HG03378 (cell line): ENCODE measurements around the gene C19orf53.
A peak's percentile ranks its signal among the peaks of the same experiment; 100 is the strongest.
"Not testable (repeated sequence)": the region's sequence is repeated elsewhere in the genome, so short reads cannot be mapped to it uniquely, and the experiment has no call there.

Experiments
- ATAC-seq: cut with Tn5 transposase; IDR thresholded peaks from one replicate; pipeline ENCODE4 v1.9.1; 2021; ENCODE audit warnings: mild to moderate bottlenecking, moderate library complexity; ENCODE audit not compliant: unreplicated experiment

Gene C19orf53

DNA sequence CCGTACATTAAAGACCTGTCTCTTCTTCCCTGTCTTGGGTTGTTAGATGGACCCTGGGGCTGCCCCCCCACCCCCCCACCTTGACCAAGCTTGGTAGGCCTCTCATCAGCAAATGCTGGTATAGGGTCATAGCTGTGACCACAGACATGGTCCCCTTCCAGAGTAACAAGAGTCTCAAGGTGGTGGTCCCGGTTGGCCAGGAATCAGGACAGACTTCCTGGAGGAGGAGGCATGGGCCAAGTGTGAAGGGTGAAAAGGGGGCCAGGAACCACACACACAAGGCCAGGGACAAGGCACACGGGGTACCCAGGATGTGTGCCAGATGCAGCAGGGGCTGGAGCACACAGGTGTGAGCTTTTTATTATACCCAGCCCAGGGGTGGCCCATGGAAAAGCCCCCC is 11.0 kb upstream of the C19orf53 start:
- no peak for ATAC-seq

DNA sequence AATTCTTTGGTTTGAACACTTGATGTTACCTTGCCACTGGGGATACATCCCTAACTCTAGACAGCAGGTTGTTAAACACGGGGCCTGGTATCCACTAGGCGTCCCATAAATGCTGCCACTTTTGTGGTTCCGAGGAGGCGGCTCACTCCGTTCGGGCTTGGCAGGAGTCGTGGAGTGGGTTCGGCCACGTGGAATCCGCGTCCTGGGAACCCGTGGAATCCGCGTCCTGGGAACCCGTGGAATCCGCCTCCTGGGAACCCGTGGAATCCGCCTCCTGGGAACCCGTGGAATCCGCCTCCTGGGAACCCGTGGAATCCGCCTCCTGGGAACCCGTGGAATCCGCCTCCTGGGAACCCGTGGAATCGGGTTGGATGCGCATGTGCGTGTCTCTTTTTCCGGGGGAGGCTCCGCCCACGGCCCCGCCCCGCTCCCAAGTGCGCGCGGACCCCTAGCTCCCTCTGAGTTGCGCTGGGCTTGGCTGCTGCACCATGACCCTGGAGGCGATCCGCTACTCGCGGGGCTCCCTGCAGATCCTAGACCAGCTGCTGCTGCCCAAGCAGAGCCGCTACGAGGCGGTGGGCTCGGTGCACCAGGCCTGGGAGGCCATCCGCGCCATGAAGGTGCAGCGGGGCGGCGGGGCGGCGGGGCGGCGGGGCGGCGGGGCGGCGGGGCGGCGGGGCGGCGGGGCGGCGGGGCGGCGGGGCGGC is 10.0 kb upstream of the C19orf53 start, which contains the start of gene MRI1:
Gene MRI1 (plus strand): TSS at position 422 of the 707 bp plus-strand sequence. CDS start 67 bp downstream, at position 489.
- ATAC-seq = no peak

DNA sequence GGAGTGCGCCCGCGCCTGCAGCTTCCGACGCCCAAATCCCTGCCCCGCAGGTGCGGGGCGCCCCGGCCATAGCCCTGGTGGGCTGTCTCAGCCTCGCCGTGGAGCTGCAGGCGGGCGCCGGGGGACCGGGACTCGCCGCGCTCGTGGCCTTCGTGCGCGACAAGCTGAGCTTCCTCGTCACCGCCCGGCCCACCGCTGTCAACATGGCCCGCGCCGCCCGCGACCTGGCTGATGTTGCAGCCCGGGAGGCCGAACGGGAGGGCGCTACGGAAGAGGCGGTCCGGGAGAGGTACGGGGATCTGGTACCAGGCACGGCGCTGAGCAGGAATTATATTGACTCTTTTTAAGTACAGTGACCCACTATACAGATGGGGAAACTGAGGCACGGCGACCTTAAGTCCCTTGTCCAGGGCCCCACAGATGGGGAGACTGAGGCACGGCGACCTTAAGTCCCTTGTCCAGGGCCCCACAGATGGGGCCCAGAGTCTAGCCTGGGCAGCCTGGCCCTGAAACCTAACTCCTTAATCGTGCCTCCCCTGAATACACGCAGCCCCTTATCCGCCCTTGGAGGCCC is 9.3 kb upstream of the C19orf53 start:
- ATAC-seq = no peak

DNA sequence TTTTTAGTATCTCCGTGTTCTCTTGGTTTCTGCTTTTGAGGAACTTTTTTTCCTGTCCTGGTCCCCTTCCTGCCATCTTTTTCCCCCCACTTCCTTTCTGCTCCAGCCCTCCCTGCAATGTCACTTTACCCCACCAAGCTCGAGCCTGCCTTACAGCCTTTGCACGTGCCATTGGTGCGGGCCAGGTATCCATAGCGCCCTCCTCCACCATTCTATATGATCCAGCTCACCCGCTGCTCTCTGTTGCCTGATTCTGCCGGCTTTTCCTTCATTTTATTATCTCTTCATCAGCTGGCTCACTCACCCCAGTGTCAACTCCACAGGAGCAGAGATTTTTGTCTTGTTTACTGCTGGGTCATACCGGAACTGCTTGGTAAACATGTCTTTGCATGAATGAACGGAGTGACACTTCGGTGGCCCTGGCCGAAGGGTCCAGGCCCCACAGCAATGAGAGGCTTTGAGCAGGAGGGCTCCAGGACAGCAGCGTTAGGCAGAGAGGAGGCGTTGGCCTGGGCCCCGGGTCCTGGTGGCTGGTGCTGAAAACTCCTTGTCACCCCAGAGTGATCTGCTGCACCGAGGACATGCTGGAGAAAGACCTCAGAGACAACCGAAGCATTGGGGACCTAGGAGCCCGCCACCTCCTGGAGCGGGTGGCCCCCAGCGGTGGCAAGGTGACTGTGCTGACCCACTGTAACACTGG is 8.7 kb upstream of the C19orf53 start:
- no peak for ATAC-seq

DNA sequence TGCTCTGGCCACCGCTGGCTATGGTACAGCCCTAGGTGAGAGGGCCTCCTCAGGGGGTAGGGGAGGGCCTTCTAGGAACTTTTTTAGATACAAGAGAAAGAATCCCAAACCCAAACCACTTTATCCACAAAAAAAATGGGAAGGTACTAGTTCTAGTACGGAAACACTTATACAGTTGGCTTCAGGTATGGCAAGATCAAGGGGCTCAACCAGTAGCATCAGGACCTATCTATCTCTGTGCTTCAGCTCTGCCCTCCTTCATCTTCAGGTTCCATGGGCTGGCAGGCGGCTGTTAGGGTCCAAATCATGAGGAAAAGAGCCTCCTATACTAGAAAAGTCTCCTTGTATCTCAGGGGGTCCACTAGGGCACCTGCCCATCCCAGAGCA is 8.2 kb upstream of the C19orf53 start:
- no peak for ATAC-seq

DNA sequence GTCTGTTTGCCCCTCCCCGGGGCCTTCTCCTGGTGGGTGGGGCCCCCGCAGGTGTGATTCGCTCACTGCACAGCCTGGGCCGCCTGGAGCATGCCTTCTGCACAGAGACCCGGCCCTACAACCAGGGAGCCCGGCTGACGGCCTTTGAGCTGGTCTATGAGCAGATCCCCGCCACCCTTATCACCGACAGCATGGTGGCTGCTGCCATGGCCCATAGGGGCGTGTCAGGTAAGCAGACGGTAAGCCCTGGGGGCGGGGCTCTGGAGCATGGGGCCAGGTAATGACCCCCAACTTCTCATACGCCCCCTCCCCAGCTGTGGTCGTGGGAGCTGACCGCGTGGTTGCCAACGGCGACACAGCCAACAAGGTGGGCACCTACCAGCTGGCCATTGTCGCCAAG is 5.7 kb upstream of the C19orf53 start:
- no peak for ATAC-seq

DNA sequence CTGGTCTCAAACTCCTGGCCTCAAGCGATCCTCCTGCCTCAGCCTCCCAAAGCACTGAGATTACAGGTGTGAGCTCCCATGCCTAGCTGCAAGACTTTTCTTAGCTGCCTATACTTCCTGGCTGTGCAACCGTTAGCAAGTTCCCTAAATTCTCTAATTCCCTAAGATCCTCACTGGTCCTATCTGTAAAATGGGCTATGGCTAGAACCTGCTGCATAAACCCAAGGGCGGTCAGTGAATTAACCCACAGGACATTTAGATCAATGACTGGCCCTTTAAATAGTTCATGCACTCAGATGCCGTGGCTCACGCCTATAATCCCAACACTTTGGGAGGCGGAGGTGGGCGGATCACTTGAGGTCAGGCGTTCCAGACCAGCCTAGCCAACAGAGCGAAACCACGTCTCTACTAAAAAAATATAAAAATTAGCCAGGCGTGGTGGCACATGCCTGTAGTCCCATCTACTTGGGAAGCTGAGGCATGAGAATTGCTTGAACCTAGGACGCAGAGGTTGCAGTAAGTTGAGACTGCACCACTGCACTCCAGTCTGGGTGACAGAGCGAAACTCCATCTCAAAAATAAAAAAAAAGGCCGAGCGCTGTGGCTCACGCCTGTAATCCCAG is 4.1 kb upstream of the C19orf53 start:
- no peak for ATAC-seq

DNA sequence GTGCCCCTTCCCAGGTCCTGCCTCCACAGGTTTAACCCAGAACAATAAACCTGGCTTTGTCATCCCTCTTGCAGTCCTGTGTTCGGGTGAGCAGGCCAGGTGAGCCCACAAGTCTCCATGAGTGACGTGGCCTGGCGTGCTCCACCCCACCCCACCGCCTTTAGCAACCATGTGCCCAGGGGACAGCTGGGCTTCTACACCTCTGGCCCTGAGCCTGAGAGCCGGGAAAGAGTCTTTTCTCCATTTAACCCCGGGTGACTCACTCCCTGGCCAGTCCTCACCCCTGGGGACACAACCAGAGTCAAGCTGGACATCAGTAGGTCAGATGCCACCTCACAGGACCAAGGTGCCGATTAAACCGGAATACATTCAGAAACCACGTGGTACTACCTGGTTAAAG is 4.1 kb downstream of the C19orf53 start:
- no peak for ATAC-seq

DNA sequence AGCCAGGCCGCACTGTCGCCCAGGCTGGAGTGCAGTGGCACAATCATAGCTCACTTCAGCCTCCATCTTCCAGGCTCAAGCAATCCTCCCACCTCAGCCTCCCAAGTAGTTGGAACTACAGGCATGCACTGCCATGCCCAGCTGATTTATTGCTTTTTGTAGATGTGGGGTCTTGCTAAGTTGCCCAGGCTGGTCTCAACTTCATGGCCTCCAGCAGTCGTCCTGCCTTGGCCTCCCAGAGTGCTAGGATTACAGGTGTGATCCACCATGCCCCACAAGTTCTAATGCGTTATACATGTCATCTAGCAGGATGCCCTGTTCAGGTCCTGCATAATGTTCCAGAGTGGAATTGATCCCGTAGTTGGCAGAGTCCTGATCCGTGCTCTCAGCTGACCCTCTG is 4.6 kb downstream of the C19orf53 start:
- ATAC-seq = no peak

DNA sequence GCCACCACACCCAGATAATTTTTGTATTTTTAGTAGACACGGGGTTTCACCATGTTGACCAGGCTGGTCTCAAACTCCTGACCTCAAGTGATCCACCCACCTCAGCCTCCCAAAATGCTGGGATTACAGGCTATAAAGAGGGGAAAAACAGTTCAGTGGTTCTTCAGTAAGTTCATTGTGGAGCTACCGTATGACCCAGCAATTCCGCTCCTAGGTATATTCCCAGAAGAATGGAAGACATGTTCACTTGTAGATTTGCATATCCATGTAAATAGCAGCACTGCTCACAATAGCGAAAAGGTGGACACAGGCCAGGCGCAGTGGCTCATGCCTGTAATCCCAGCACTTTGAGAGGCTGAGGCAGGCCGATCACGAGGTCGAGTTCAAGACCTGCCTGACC is 5.5 kb downstream of the C19orf53 start:
- not testable (repeated sequence) for ATAC-seq

DNA sequence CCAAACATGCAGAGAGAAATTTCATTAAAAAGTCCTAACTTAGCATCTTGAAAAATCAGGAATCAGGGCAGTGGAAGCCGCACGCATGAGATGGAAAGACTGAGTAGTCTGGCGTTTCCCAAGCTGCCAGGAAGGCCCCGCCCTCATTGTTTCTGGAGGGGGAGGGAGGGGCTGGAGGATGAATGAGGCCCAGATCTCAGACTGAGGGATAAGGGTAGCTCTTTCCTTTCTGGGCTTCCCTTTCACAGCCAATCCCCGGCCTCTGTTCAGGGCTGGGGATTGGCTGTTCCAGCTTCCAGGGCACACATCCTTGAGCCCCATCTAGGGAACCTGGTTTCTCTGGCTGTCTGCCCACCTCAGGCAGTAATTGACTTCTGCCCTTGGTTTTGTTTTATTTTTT is 7.3 kb downstream of the C19orf53 start:
- no peak for ATAC-seq

DNA sequence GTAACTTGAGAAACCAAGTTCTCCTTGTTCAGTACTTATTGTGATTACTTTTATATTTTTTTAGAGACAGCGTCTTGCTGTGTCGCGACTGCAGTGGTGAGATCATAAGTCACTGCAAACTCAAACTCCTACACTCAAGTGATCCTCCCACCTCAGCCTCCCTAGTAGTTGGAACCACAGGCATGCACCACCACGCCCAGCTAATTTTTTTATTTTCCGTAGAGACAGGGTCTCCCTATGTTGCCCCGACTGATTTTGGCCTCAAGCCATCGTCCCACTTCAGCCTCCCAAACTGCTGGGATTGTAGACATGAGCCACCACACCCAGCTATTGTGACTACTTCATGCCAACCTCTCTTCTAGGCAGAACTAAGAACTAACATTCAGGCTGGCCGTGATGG is 8.3 kb downstream of the C19orf53 start:
- ATAC-seq = no peak

DNA sequence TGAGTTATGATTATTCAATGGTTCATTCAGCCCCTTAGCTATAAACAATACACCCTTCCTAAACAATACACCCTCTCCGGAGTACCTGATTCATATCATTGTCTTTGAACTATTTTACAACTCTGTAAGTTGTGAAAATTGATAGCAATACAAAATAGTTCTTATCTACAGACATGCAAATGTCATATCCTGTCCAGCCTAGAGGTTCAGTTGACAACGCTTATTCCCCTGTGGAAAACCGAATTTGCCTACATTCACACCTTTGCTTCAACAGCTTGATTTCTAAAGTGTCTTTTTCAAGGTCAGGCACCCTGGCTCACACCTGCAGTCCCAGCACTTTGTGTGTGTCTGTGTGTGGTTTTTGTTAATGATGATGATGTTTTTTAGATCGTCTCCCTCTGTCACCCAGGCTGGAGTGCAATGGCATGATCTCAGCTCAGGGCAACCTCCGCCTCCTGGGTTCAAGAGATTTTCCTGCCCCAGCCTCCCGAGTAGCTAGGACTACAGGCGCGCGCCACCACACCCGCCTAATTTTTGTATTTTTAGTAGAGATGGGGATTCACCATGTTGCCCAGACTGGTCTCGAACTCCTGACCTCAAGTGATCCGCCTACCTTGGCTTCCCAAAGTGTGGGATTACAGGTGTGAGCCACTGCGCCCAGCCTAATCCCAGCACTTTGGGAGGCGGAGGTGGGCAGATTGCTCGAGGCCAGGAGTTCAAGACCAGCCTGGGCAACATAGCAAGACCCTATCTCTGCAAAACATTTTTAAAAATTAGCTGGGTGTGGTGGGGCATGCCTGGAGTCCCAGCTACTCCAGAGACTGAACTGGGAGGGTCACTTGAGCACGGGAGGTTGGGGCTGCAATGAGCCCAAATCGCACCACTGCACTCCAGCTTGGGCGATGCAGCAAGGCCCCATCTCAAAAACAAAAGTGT is 9.6 kb downstream of the C19orf53 start:
- no peak for ATAC-seq

DNA sequence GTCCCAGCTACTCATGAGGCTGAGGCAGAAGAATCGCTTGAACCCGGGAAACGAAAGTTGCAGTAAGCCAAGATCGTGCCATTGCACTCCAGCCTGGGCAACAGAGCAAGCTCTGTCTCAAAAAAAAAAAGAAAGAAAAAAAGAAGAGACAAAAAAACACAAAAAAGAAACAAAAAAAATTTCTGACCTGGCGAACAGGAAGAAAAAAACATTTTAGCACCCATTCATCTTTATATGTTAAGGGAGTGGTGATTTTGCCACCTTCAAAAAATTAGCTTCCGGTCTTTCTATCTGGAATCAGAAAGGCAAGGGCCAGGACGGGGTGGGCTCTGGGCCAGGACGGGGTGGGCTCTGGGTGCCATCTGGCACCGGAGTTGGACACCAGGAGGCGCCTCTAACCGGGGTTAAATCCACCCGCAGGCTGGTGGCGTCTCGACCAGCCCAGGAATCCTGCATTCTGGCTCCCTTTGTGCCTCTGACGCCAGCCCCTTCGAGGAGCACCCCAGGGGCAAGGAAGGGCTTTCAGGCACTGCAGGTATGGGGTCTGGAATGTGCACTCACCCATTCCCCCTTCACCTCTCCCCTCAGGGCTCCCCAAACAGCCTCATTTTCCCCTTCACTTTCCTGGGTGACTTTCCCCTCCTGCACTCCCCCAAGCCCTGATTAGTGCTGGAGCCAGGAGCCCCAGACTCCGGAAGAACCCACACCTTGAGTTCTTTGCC is 10.6 kb downstream of the C19orf53 start:
- no peak for ATAC-seq

DNA sequence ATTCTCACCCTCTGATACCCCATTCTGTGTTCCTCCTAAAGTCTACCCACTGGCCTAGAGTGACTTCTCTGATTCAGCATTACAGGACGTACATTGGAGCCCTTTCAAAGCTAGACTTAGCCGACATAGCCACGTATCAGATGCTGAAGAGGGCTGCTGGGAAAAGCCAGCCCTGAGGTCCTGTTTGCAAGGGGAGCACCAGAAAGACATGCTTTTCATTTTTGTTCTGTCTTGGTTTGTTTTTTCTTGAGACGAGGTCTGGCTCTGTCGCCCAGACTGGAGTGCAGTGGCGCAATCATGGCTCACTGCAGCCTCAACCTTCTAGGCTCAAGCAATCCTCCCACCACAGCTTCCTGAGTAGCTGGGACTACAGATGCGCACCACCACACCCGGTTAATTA is 14.7 kb downstream of the C19orf53 start:
- no peak for ATAC-seq

DNA sequence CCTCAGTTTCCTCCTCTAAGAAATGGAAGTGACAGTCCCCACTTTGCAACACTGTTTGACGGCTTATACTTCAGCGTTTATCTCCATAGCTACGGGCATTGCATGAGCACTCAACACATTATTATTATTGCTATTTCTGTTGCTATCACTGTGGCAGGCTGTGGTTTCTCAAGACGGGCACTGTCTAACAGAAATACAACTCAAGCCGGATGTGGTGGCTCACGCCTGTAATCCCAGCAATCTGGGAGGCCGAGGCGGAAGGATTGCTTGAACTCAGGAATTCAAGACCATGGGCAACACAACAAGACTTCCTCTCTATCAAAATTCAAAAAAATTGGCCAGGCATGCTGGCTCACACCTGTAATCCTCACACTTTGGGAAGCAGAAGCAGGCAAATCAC is 16.1 kb downstream of the C19orf53 start:
- ATAC-seq = no peak

DNA sequence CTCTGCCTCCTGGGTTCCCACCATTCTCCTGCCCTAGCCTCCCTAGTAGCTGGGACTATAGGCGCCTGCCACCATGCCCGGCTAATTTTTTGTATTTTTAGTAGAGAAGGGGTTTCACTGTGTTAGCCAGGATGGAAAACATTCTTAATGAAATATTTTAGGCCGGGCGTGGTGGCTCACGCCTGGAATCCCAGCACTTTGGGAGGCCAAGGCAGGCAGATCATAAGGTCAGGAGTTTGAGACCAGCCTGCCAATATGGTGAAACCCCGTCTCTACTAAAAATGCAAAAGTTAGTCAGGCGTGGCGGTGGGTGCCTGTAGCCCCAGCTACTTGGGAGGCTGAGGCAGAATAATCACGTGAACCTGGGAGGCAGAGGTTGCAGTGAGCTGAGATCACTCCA is 19.1 kb downstream of the C19orf53 start:
- ATAC-seq = not testable (repeated sequence)

DNA sequence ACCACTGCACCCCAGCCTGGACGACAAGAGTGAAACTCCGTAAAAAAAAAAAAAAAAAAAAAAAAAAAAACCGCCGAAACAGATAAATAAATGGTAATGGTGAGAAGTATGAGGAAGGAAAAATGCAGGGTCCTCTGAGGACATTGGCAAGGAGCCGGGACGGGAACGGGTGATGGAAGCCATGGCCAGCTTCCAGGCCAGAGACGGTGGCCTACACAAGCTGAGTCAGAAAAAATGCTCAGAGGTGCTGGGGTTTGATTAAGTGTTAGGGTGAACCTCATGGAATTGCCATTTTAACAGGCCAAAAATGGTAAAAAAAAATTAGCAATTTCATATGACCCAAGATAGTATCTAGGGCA is 20.1 kb downstream of the C19orf53 start:
- ATAC-seq = no peak

DNA sequence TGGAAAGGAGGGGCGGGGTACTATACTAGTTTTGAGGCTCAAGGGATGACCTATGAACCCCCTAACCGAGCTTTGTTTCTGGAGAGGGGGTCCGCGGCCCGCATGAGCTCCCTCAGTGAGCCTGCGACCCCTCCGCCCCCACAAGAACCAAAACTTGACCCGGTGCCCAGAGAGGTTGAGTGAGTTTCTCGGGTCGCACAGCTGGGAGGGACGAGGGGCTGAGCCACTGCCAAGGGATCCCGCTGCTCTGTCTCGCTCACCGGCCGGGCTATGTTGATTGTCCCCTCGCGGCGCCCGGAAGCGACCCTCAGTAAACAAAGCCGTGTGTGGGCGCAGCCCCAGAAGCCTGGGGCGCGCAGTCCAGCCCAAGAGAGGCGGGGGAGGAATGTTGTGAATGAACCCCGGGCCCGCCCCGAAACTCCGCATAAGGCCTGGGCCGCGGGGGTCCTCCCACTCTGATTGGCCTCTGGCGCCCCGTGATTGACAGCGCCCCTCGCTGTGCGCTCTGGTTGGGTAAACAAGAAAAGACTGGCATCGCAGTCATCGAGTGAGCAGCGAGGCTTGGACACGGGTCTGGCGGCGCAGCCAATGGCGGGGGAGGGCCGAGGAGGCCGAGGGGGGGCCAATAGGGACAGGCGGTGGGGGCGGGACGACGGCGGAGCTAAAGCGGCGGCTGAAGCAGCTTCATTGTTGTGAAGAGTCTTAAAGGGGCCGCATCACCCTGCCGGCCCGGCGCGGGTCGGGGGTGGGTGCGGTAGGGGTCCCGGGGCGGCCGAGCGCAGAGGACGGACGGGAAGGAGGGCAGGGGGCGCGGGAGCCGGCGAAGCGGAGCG is 20.7 kb downstream of the C19orf53 start, which contains the start of gene ZSWIM4:
Gene ZSWIM4 (plus strand): TSS at position 687 of the 833 bp plus-strand sequence. CDS start 206 bp downstream, outside the sequence.
- peak; percentile 93 for ATAC-seq
